Inferior parietal cortex (tissue), 1 donor: ENCODE data around the gene LPA.
"Not testable (repeated sequence)": the region's sequence is repeated elsewhere in the genome, so short reads cannot be mapped to it uniquely, and the experiment has no call there.

Experiments used
- DNase-seq: peaks from one replicate; pipeline ENCODE4 v3.0.0-alpha.2; 2016; ENCODE audit errors: extremely low spot score

The LPA gene

GRCh38 chr6:160664198-160664597, at the start of gene LPA:
Gene LPA (minus strand): TSS chr6:160664275. CDS start chr6:160664214, 61 bp downstream.
- DNase-seq = not testable (repeated sequence)

- not testable (repeated sequence) for DNase-seq
These were observed 44.9 kb upstream of the LPA start for GRCh38 chr6:160708993-160709392.

- not testable (repeated sequence) for DNase-seq
These were observed 40.6 kb upstream of the LPA start for GRCh38 chr6:160704688-160705087.

- not testable (repeated sequence) for DNase-seq
These were observed 38.0 kb upstream of the LPA start, which contains the start of gene PLG for GRCh38 chr6:160701918-160702680. Gene PLG (plus strand): TSS chr6:160702244. CDS start chr6:160702305, 61 bp downstream.

GRCh38 chr6:160697826-160698225, 33.8 kb upstream of the LPA start:
- no peak for DNase-seq

GRCh38 chr6:160696884-160697283, 32.8 kb upstream of the LPA start:
- DNase-seq = not testable (repeated sequence)

GRCh38 chr6:160695622-160696021, 31.5 kb upstream of the LPA start:
- not testable (repeated sequence) for DNase-seq

- DNase-seq = not testable (repeated sequence)
These were observed 30.9 kb upstream of the LPA start for GRCh38 chr6:160695025-160695424.

GRCh38 chr6:160692369-160692959, 28.4 kb upstream of the LPA start:
- no peak for DNase-seq

- DNase-seq = no peak
These were observed 27.5 kb upstream of the LPA start for GRCh38 chr6:160691617-160692016.

- no peak for DNase-seq
These were observed 26.4 kb upstream of the LPA start for GRCh38 chr6:160690458-160690857.

- no peak for DNase-seq
These were observed 21.8 kb upstream of the LPA start for GRCh38 chr6:160685762-160686450.

- DNase-seq = not testable (repeated sequence)
These were observed 21.2 kb upstream of the LPA start for GRCh38 chr6:160685101-160685761.

GRCh38 chr6:160679402-160679769, 15.3 kb upstream of the LPA start:
- DNase-seq = no peak

GRCh38 chr6:160678744-160679401, 14.8 kb upstream of the LPA start:
- no peak for DNase-seq

- DNase-seq = no peak
These were observed 14.2 kb upstream of the LPA start for GRCh38 chr6:160678230-160678629.

GRCh38 chr6:160676418-160676817, 12.3 kb upstream of the LPA start:
- not testable (repeated sequence) for DNase-seq

- no peak for DNase-seq
These were observed 4.5 kb upstream of the LPA start for GRCh38 chr6:160668589-160668988.

- DNase-seq = no peak
These were observed 3.8 kb upstream of the LPA start for GRCh38 chr6:160667639-160668481.

GRCh38 chr6:160662842-160663241, 1.2 kb downstream of the LPA start:
- no peak for DNase-seq

- no peak for DNase-seq
These were observed 1.6 kb downstream of the LPA start for GRCh38 chr6:160662429-160662828.
